H54 (cell line): ENCODE measurements around the gene CSPG4.
"Not testable (repeated sequence)": the region's sequence is repeated elsewhere in the genome, so short reads cannot be mapped to it uniquely, and the experiment has no call there.

ENCODE experiments used
- DNase-seq: peaks from one replicate; pipeline ENCODE4 v3.0.0; 2011; ENCODE audit warnings: low spot score, mixed read lengths; ENCODE audit not compliant: insufficient read length
- FAIRE-seq: peaks from 3 replicates; lab custom pipeline; 2011; peaks lifted over from hg19 to GRCh38; lab: Jason Lieb, UNC
- POLR2A ChIP-seq: IDR thresholded peaks from 2 replicates; pipeline ENCODE4 v1.6.1; 2011; ENCODE audit warnings: low read depth, mild to moderate bottlenecking, low read length

Gene CSPG4

GRCh38 chr15:75685195-75685594 lies 27.5 kb downstream of the CSPG4 start:
- no peak for FAIRE-seq
- DNase-seq = no peak
- no peak for TF ChIP-seq POLR2A

DNA sequence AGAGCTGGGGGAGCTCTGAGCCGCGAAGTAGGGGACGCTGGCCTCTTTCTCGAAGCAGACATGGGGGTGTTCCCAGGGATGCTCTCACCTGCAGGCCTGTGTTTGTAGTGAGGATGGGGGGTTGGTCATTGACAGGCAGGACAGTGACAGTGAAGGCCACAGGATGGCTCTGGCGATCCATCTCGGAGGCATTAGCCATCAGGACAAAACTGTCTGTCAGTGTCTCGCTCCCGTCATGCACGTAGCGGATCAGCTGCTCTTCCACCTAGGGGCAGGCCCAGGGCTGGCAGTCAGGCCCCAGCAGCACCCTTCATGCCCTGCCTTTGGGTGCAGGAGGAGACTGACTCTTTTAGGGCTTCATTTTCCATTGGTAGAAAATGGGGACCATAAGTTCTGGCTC lies 28.0 kb downstream of the CSPG4 start:
- DNase-seq (no peak), FAIRE-seq (no peak)
- no peak for TF ChIP-seq POLR2A

GRCh38 chr15:75683646-75684312 lies 28.9 kb downstream of the CSPG4 start:
- not testable (repeated sequence) for DNase-seq, FAIRE-seq

- FAIRE-seq (no peak), DNase-seq (no peak)
- TF ChIP-seq POLR2A = no peak
Measured at GRCh38 chr15:75682181-75683135, 30.2 kb downstream of the CSPG4 start.

- TF ChIP-seq POLR2A = no peak
- DNase-seq = no peak
- FAIRE-seq = no peak
Measured at GRCh38 chr15:75680007-75680789, 32.5 kb downstream of the CSPG4 start.

- not testable (repeated sequence) for FAIRE-seq, DNase-seq
Measured at GRCh38 chr15:75678324-75678690, 34.3 kb downstream of the CSPG4 start.

DNA sequence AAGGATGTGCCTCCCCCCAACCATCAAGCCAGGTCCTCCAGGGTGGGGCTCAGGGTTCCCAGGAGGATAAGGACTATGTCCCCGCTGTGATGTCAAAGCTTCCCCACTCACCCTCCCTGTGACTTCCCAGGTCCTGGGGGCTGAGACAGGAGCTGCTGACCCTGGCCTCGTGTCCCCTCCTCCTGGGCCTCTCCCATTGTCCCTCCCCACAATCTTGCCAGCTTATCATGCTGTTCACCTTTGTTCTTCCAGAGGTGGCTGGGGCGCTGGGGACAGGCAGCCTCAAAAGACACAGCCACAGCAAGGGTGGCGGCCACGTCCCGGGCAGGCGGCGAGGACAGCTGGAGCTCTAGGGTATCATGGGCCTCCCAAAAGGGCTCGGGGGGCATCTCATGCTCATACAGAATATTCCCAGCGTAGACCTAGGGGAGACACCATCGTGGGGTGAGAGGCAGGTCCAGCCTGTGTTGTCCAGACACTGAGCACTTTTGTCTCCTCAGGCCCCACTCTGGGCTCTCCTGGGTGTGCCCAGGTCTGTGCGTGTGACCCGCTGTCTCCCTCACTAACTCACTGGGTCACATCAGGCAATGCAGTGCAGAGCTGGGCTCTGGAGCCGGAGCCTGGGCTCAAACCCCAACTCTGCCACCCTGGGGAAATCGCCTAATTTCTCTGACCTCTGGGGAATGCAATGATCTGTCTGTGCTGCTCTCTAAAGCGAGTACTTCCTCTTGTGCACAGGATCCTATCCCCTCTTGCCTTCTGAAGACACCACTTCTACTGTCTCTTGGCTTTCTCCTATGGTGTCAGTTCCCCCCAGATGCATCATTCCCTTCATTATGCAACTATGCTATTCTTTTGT lies 35.0 kb downstream of the CSPG4 start:
- DNase-seq (no peak), FAIRE-seq (no peak)
- no peak for TF ChIP-seq POLR2A

GRCh38 chr15:75676688-75677464 lies 35.8 kb downstream of the CSPG4 start:
- no peak for DNase-seq
- no peak for TF ChIP-seq POLR2A
- FAIRE-seq = no peak

DNA sequence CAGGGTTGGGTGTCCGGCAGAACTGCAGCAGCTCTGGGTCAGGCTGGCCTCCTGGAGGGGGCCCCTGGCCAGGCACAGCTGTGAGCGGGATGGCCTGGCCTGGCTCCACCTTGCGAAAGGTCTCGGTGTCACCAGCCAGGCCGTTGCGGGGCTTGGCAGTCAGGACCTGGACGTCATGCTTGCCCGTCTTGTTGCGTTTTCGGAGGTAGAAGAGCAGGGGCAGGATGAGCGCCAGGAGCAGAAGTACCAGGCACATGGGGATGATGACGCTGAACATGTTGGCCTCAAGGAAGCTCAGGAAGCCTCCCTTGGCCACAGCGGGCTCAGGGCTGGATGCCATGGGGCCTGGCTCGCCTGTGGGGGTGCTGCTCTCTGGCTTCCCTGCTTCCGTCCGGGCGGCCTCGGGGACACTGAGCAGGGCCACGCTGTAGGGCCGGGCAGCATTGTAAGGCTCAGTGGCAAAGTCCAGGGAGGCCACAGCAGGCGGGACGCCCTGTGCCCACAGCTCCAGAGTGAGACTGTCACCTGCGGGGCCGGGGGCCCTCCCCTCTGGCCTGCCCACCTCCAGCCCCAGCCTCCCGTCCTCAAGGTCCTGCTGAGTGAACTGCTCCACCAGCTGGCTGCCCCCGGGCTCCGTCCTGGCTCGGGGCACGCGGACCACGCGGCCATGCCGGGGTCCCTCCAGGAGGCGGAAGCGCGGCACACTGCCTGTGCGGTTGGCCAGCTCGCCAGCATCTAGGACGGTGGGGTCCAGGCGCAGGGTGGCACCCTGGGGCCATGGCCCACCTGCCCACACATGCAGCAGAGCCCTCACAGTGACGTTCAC lies 36.9 kb downstream of the CSPG4 start:
- no peak for TF ChIP-seq POLR2A
- FAIRE-seq (no peak), DNase-seq (no peak)

DNA sequence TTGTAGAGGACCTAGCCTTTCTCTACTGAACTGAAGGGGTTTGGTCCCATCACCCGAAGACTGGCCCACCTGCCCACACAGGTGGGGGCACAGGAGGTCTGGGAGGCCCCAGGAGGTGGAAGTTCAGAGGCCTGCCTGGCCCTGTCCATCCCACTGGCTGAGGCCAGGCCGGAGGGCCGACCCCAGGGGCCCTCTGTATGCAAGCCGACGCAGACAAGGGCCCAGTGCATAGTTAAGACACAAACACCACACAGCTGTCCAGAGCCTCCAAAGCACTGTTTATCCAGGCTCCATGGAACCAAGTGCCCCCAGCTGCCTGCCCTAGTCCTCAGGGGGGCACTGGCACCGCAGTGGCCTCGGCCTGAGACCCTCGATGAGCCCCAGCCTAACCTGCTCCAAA lies 38.3 kb downstream of the CSPG4 start:
- FAIRE-seq (no peak), DNase-seq (no peak)

GRCh38 chr15:75673426-75674235 lies 39.0 kb downstream of the CSPG4 start:
- DNase-seq (no peak), FAIRE-seq (no peak)
- TF ChIP-seq POLR2A = no peak

More for the DNA sequence above, 38.3 kb downstream of the CSPG4 start:
- no peak for TF ChIP-seq POLR2A
